HCT116 (cell line): ENCODE data around the gene UNC93B1.

Experiments
- CTCF ChIP-seq, 3 experiments: fragments of 200-600 bp in 1 of 3; sonication (generic) in 1 of 3; IDR thresholded peaks in 2 of 3; conservative IDR thresholded peaks in 1 of 3; 2 replicates each; pipeline ENCODE4 v1.5.1; 2012 to 2017; ENCODE audit warnings: low read depth in 2 of 3, low read length in 2 of 3, antibody characterized with exemption in 1 of 3, borderline replicate concordance in 1 of 3, control low read depth in 1 of 3, mild to moderate bottlenecking in 1 of 3, mixed read lengths in 1 of 3, mixed run types in 1 of 3, moderate library complexity in 1 of 3; ENCODE audit not compliant: insufficient read depth in 1 of 3
- EZH2phosphoT487 ChIP-seq: fragments of 200-600 bp; IDR thresholded peaks from 2 replicates; pipeline ENCODE4 v1.6.1; 2018; ENCODE audit warnings: antibody characterized with exemption, borderline replicate concordance
- MAX ChIP-seq: IDR thresholded peaks from 2 replicates; pipeline ENCODE4 v1.6.1; 2012
- POLR2A ChIP-seq: IDR thresholded peaks from 2 replicates; pipeline ENCODE4 v1.7.0; 2011; ENCODE audit warnings: borderline replicate concordance; ENCODE audit not compliant: insufficient read depth, insufficient read length; ENCODE audit errors: extremely low read depth
- RAD21 ChIP-seq: IDR thresholded peaks from 2 replicates; pipeline ENCODE4 v1.6.1; 2012; ENCODE audit warnings: low read depth, mild to moderate bottlenecking

- TF ChIP-seq RAD21 = no peak
- peak in 2 of 3 experiments; percentile 46 to 49; a peak in 4 of 6 replicates for TF ChIP-seq CTCF (IDR thresholded peaks at IDR 0.05 in 2 of 3, conservative IDR thresholded peaks at IDR 0.05 in 1 of 3; ENCODE audit: borderline replicate concordance in 1 of 3, insufficient read depth in 1 of 3, low read depth in 2 of 3, low read length in 2 of 3)
- TF ChIP-seq EZH2phosphoT487 = no peak
- no peak for TF ChIP-seq POLR2A
- TF ChIP-seq MAX = no peak
Measured at GRCh38 chr11:68020575-68020974, 16.7 kb upstream of the UNC93B1 start.
